Measurements from ENCODE around the gene SLC7A7.
A peak's percentile ranks its signal among the peaks of the same experiment; 100 is the strongest.
"Not testable (repeated sequence)": the region's sequence is repeated elsewhere in the genome, so short reads cannot be mapped to it uniquely, and the experiment has no call there.

The SLC7A7 gene

GRCh38 chr14:22843123-22843925 lies 28.1 kb upstream of the SLC7A7 start:
- no peak for DNase-seq

GRCh38 chr14:22842211-22843122 lies 27.2 kb upstream of the SLC7A7 start:
- DNase-seq: no peak

- no peak for DNase-seq
These were observed 26.5 kb upstream of the SLC7A7 start for GRCh38 chr14:22841769-22842168.

GRCh38 chr14:22841311-22841710 lies 26.1 kb upstream of the SLC7A7 start:
- DNase-seq: no peak

GRCh38 chr14:22839159-22839779 lies 24.0 kb upstream of the SLC7A7 start:
- DNase-seq: no peak

GRCh38 chr14:22838631-22839041 lies 23.4 kb upstream of the SLC7A7 start:
- DNase-seq: no peak

- DNase-seq: no peak
These were observed 22.7 kb upstream of the SLC7A7 start for GRCh38 chr14:22837750-22838538.

- no peak for DNase-seq
These were observed 22.0 kb upstream of the SLC7A7 start for GRCh38 chr14:22837114-22837749.

- DNase-seq: no peak
These were observed 21.3 kb upstream of the SLC7A7 start, which contains the start of gene MMP14 for GRCh38 chr14:22836301-22837113. Gene MMP14, plus strand, starts transcription at chr14:22836585. Its CDS starts 233 bp downstream, at chr14:22836818.

GRCh38 chr14:22835505-22835904 lies 20.3 kb upstream of the SLC7A7 start:
- no peak for DNase-seq

GRCh38 chr14:22830443-22831010 lies 15.3 kb upstream of the SLC7A7 start:
- no peak for DNase-seq

- DNase-seq: peak; percentile 87
These were observed 14.6 kb upstream of the SLC7A7 start, which contains the start of gene MRPL52 for GRCh38 chr14:22829661-22830442. Gene MRPL52, plus strand, starts transcription at chr14:22829887. Its CDS starts 26 bp downstream, at chr14:22829913.

GRCh38 chr14:22829076-22829660 lies 13.9 kb upstream of the SLC7A7 start:
- DNase-seq: not testable (repeated sequence)

GRCh38 chr14:22824711-22825359 lies 9.6 kb upstream of the SLC7A7 start:
- no peak for DNase-seq

- DNase-seq: peak; percentile 25
These were observed 7.4 kb upstream of the SLC7A7 start for GRCh38 chr14:22822571-22823098.

- no peak for DNase-seq
These were observed 6.9 kb upstream of the SLC7A7 start for GRCh38 chr14:22822016-22822570.

GRCh38 chr14:22821193-22822015 lies 6.2 kb upstream of the SLC7A7 start:
- DNase-seq: no peak

All from NCI-H2107 (cell line).